Ishikawa (cell line): Measurements from ENCODE around the gene BOK.

Source experiments
- CEBPB ChIP-seq: IDR thresholded peaks from 2 replicates; pipeline ENCODE4 v1.6.1; 2012
- CREB1 ChIP-seq: IDR thresholded peaks from 2 replicates; pipeline ENCODE4 v1.6.1; 2012; ENCODE audit warnings: low read depth
- EGR1 ChIP-seq: IDR thresholded peaks from 2 replicates; pipeline ENCODE4 v1.6.1; 2012
- EP300 ChIP-seq: IDR thresholded peaks from 2 replicates; pipeline ENCODE4 v1.6.1; 2012; ENCODE audit warnings: borderline replicate concordance
- FOXM1 ChIP-seq: IDR thresholded peaks from 2 replicates; pipeline ENCODE4 v1.6.1; 2012; ENCODE audit warnings: low read depth, borderline replicate concordance
- MAX ChIP-seq: IDR thresholded peaks from 2 replicates; pipeline ENCODE4 v1.6.1; 2012
- NFIC ChIP-seq: IDR thresholded peaks from 2 replicates; pipeline ENCODE4 v1.6.1; 2012
- RAD21 ChIP-seq: IDR thresholded peaks from 2 replicates; pipeline ENCODE4 v1.6.1; 2012; ENCODE audit warnings: low read depth
- REST ChIP-seq: IDR thresholded peaks from 2 replicates; pipeline ENCODE4 v1.6.1; 2012; ENCODE audit warnings: low read depth, mild to moderate bottlenecking
- TAF1 ChIP-seq: IDR thresholded peaks from 2 replicates; pipeline ENCODE4 v1.6.1; 2012; ENCODE audit warnings: low read depth, mild to moderate bottlenecking
- TCF12 ChIP-seq: IDR thresholded peaks from 2 replicates; pipeline ENCODE4 v1.6.1; 2012; ENCODE audit warnings: low read depth
- TEAD4 ChIP-seq: IDR thresholded peaks from 2 replicates; pipeline ENCODE4 v1.6.1; 2012
- USF1 ChIP-seq: IDR thresholded peaks from 2 replicates; pipeline ENCODE4 v1.6.1; 2012
- YY1 ChIP-seq: IDR thresholded peaks from 2 replicates; pipeline ENCODE4 v1.6.1; 2012; ENCODE audit warnings: low read depth
- ZBTB7A ChIP-seq: IDR thresholded peaks from 2 replicates; pipeline ENCODE4 v1.6.1; 2012; ENCODE audit warnings: low read depth

BOK gene

GRCh38 chr2:241558532-241559322 lies at the start of gene BOK:
Gene BOK, plus strand, starts transcription at chr2:241558745. Its CDS starts 739 bp downstream, at chr2:241559484.
- TF ChIP-seq YY1, result no peak; the same call in 1 of the 2 replicates
- TF ChIP-seq RAD21, result no peak
- TF ChIP-seq CEBPB, result no peak
- no peak for TF ChIP-seq USF1
- no peak for TF ChIP-seq FOXM1
- TF ChIP-seq TAF1, result no peak
- peak; percentile 47; the same call in 1 of the 2 replicates for TF ChIP-seq ZBTB7A
- TF ChIP-seq NFIC, result no peak
- TF ChIP-seq CREB1, result no peak
- peak; percentile 99 for TF ChIP-seq EGR1
- TF ChIP-seq TEAD4, result no peak
- peak; percentile 71 for TF ChIP-seq MAX

- TF ChIP-seq FOXM1, result no peak
- no peak for TF ChIP-seq USF1
Observed at GRCh38 chr2:241509155-241509784, 49.3 kb upstream of the BOK start.

- TF ChIP-seq ZBTB7A (no peak), CREB1 (no peak), NFIC (no peak), TEAD4 (no peak), EP300 (no peak), EGR1 (no peak), USF1 (no peak), REST (no peak), RAD21 (no peak), YY1 (no peak), TAF1 (no peak), CEBPB (no peak)
Observed at GRCh38 chr2:241511091-241511741, 47.3 kb upstream of the BOK start.

- TF ChIP-seq EP300 (no peak), TEAD4 (no peak)
Observed at GRCh38 chr2:241514553-241514952, 44.0 kb upstream of the BOK start.

- no peak for TF ChIP-seq USF1
- TF ChIP-seq TAF1, result no peak
- TF ChIP-seq FOXM1, result no peak
- no peak for TF ChIP-seq CEBPB
- no peak for TF ChIP-seq NFIC
- no peak for TF ChIP-seq ZBTB7A
- TF ChIP-seq YY1, result no peak
- no peak for TF ChIP-seq TCF12
- no peak for TF ChIP-seq EP300
- TF ChIP-seq RAD21, result no peak
- no peak for TF ChIP-seq EGR1
- TF ChIP-seq TEAD4, result no peak
- no peak for TF ChIP-seq CREB1
- no peak for TF ChIP-seq REST
Observed at GRCh38 chr2:241514986-241515737, 43.4 kb upstream of the BOK start.
